Trophoblast cell (in vitro differentiated cells and primary cell): ENCODE results near the gene DBX2.

Source experiments
- DNase-seq, 2 donors: peaks; one replicate each; pipeline ENCODE4 v3.0.0-alpha.2; 2016
- H2AFZ ChIP-seq: 2 replicates; pipeline ENCODE4 v1.6.1; 2013; ENCODE audit warnings: low read length, moderate library complexity, mild to moderate bottlenecking; ENCODE audit not compliant: insufficient read depth, poor library complexity
- H2AK5ac ChIP-seq: 2 replicates; pipeline ENCODE4 v1.6.1; 2013; ENCODE audit warnings: mild to moderate bottlenecking, low read length
- H2BK120ac ChIP-seq: 2 replicates; pipeline ENCODE4 v1.6.1; 2013; ENCODE audit warnings: low read length, mild to moderate bottlenecking, moderate library complexity; ENCODE audit not compliant: insufficient read depth, poor library complexity
- H2BK12ac ChIP-seq: 2 replicates; pipeline ENCODE4 v1.6.1; 2013; ENCODE audit warnings: mild to moderate bottlenecking, low read length, moderate library complexity
- H2BK5ac ChIP-seq: 2 replicates; pipeline ENCODE4 v1.6.1; 2013; ENCODE audit warnings: low read length, low read depth, moderate library complexity, mild to moderate bottlenecking; ENCODE audit not compliant: poor library complexity
- H3K14ac ChIP-seq: 2 replicates; pipeline ENCODE4 v1.6.1; 2013; ENCODE audit warnings: mild to moderate bottlenecking, low read length
- H3K18ac ChIP-seq: 2 replicates; pipeline ENCODE4 v1.6.1; 2013; ENCODE audit warnings: mild to moderate bottlenecking, low read length
- H3K23ac ChIP-seq: 2 replicates; pipeline ENCODE4 v1.6.1; 2013; ENCODE audit warnings: low read length
- H3K27ac ChIP-seq: 2 replicates; pipeline ENCODE4 v1.5.1; 2013; ENCODE audit warnings: low read depth, mild to moderate bottlenecking, inconsistent platforms, low read length, moderate library complexity
- H3K27me3 ChIP-seq: 2 replicates; pipeline ENCODE4 v1.6.1; 2013; ENCODE audit warnings: inconsistent platforms, mild to moderate bottlenecking, low read length, moderate library complexity; ENCODE audit not compliant: insufficient read depth
- H3K36me3 ChIP-seq, 2 experiments: 1 replicate in 1 of 2; 2 replicates in 1 of 2; pipeline ENCODE4 v1.6.1; 2013; ENCODE audit warnings: low read length in 2 of 2, mild to moderate bottlenecking in 2 of 2, moderate library complexity in 1 of 2; ENCODE audit not compliant: insufficient read depth in 2 of 2, control insufficient read depth in 1 of 2
- H3K4ac ChIP-seq: 2 replicates; pipeline ENCODE4 v1.6.1; 2013; ENCODE audit warnings: low read depth, mild to moderate bottlenecking, low read length, moderate library complexity
- H3K4me1 ChIP-seq, 2 experiments: 1 replicate in 1 of 2; 2 replicates in 1 of 2; pipeline ENCODE4 v1.6.1; 2013; ENCODE audit warnings: low read length in 2 of 2, mild to moderate bottlenecking in 2 of 2, moderate library complexity in 1 of 2; ENCODE audit not compliant: insufficient read depth in 2 of 2, control insufficient read depth in 1 of 2
- H3K4me2 ChIP-seq: 2 replicates; pipeline ENCODE4 v1.6.1; 2013; ENCODE audit warnings: inconsistent platforms, mild to moderate bottlenecking, low read length, moderate library complexity
- H3K4me3 ChIP-seq: 2 replicates; pipeline ENCODE4 v1.5.1; 2013; ENCODE audit warnings: mild to moderate bottlenecking, low read depth, low read length, inconsistent platforms
- H3K79me1 ChIP-seq: one replicate; pipeline ENCODE4 v1.6.1; 2013; ENCODE audit warnings: low read length
- H3K79me2 ChIP-seq: 2 replicates; pipeline ENCODE4 v1.6.1; 2013; ENCODE audit warnings: low read length, mild to moderate bottlenecking; ENCODE audit not compliant: control insufficient read depth, insufficient read depth, poor library complexity
- H3K9ac ChIP-seq: 2 replicates; pipeline ENCODE4 v1.6.1; 2013; ENCODE audit warnings: mild to moderate bottlenecking, low read length
- H3K9me3 ChIP-seq: 2 replicates; pipeline ENCODE4 v1.6.1; 2013; ENCODE audit warnings: low read depth, mild to moderate bottlenecking, control low read depth, inconsistent platforms, low read length; ENCODE audit not compliant: insufficient read depth
- H4K12ac ChIP-seq: 2 replicates; pipeline ENCODE4 v1.6.1; 2013; ENCODE audit warnings: low read depth, mild to moderate bottlenecking, low read length, moderate library complexity
- H4K8ac ChIP-seq: 2 replicates; pipeline ENCODE4 v1.6.1; 2013; ENCODE audit warnings: low read depth, mild to moderate bottlenecking, low read length, moderate library complexity
- H4K91ac ChIP-seq: one replicate; pipeline ENCODE4 v1.6.1; 2013; ENCODE audit warnings: low read depth, mild to moderate bottlenecking, low read length, moderate library complexity
- WGBS: extraction: QIAGEN DNeasy Blood & Tissue Kit; methylation state at CpG from one replicate; pipeline ENCODE4 v1.1.7; 2013; ENCODE audit warnings: missing lambda C conversion rate; ENCODE audit not compliant: insufficient read length, insufficient coverage; ENCODE audit errors: extremely low coverage; 5-methylcytosine and 5-hydroxymethylcytosine counted together

The DBX2 gene

GRCh38 chr12:45012749-45013148, 38.1 kb downstream of the DBX2 start:
- Histone ChIP-seq H3K9me3 (no peaks in the 10 kb centered on the region), H4K12ac (no peak overlapping the region), H3K79me2 (no peaks in the 10 kb centered on the region), H3K27ac (no peak overlapping the region), H4K91ac (no peak overlapping the region), H2BK5ac (no peak overlapping the region), H4K8ac (no peak overlapping the region), H2AFZ (no peak overlapping the region), H3K4me1 (no peaks in the 10 kb centered on the region), H2AK5ac (no peak overlapping the region), H3K4me2 (no peak overlapping the region), H3K18ac (no peak overlapping the region), H3K14ac (no peak overlapping the region), H3K4me3 (no peak overlapping the region), H3K4ac (no peak overlapping the region), H3K23ac (no peak overlapping the region), H3K36me3 (no peaks in the 10 kb centered on the region), H3K79me1 (no peaks in the 10 kb centered on the region), H3K27me3 (no peaks in the 10 kb centered on the region), H2BK12ac (no peak overlapping the region), H2BK120ac (no peak overlapping the region), H3K9ac (no peak overlapping the region)
- DNase-seq, result no peak
- WGBS, result no CpG with 5 or more reads among the region's 3 CpGs

- Histone ChIP-seq H3K27me3 (no peaks in the 10 kb centered on the region), H3K4me1 (no peaks in the 10 kb centered on the region), H3K14ac (no peak overlapping the region), H2BK5ac (no peak overlapping the region), H4K12ac (no peak overlapping the region), H3K4me3 (no peak overlapping the region), H4K8ac (no peak overlapping the region), H3K79me2 (no peaks in the 10 kb centered on the region), H2AK5ac (no peak overlapping the region), H3K79me1 (no peaks in the 10 kb centered on the region), H2BK120ac (no peak overlapping the region), H3K36me3 (no peaks in the 10 kb centered on the region), H2AFZ (no peak overlapping the region), H3K9me3 (no peaks in the 10 kb centered on the region), H2BK12ac (no peak overlapping the region), H3K9ac (no peak overlapping the region), H3K27ac (no peak overlapping the region), H3K18ac (no peak overlapping the region), H3K23ac (no peak overlapping the region), H4K91ac (no peak overlapping the region), H3K4me2 (no peak overlapping the region), H3K4ac (no peak overlapping the region)
- no CpG with 5 or more reads among the region's 4 CpGs for WGBS
- no peak for DNase-seq
Measured at GRCh38 chr12:45010059-45010458, 40.8 kb downstream of the DBX2 start.

GRCh38 chr12:45008211-45008610, 42.7 kb downstream of the DBX2 start:
- H4K12ac ChIP-seq, result no peak overlapping the region
- no peak for DNase-seq
- no peaks in the 10 kb centered on the region for H3K27me3 ChIP-seq
- no peaks in the 10 kb centered on the region for H3K79me1 ChIP-seq
- H2BK5ac ChIP-seq, result no peak overlapping the region
- H2AFZ ChIP-seq, result no peak overlapping the region
- no peak overlapping the region for H3K4ac ChIP-seq
- no peaks in the 10 kb centered on the region for H3K9me3 ChIP-seq
- no peak overlapping the region for H3K14ac ChIP-seq
- H2AK5ac ChIP-seq, result no peak overlapping the region
- no peak overlapping the region for H3K9ac ChIP-seq
- H3K4me3 ChIP-seq, result no peak overlapping the region
- no peaks in the 10 kb centered on the region for H3K4me1 ChIP-seq
- H3K18ac ChIP-seq, result no peak overlapping the region
- no peak overlapping the region for H3K4me2 ChIP-seq
- no peak overlapping the region for H2BK12ac ChIP-seq
- H3K27ac ChIP-seq, result no peak overlapping the region
- H3K23ac ChIP-seq, result no peak overlapping the region
- H3K79me2 ChIP-seq, result no peaks in the 10 kb centered on the region
- no peak overlapping the region for H4K8ac ChIP-seq
- no peaks in the 10 kb centered on the region for H3K36me3 ChIP-seq
- H2BK120ac ChIP-seq, result no peak overlapping the region
- no peak overlapping the region for H4K91ac ChIP-seq

- H3K4me1 ChIP-seq, result no peaks in the 10 kb centered on the region
Measured at GRCh38 chr12:44999355-44999754, 51.5 kb downstream of the DBX2 start.

GRCh38 chr12:44993161-44993560, 57.7 kb downstream of the DBX2 start:
- H3K4me1 ChIP-seq, result no peaks in the 10 kb centered on the region
- no peaks in the 10 kb centered on the region for H3K79me2 ChIP-seq
- no peaks in the 10 kb centered on the region for H3K79me1 ChIP-seq
- H2BK5ac ChIP-seq, result no peak overlapping the region
- H3K14ac ChIP-seq, result no peak overlapping the region
- H3K36me3 ChIP-seq, result no peaks in the 10 kb centered on the region
- no peaks in the 10 kb centered on the region for H3K27me3 ChIP-seq
- no peak for DNase-seq
- H3K23ac ChIP-seq, result no peak overlapping the region
- H3K18ac ChIP-seq, result no peak overlapping the region
- no peak overlapping the region for H2AFZ ChIP-seq
- no peak overlapping the region for H3K4me3 ChIP-seq
- H4K91ac ChIP-seq, result no peak overlapping the region
- H2BK120ac ChIP-seq, result no peak overlapping the region
- H4K8ac ChIP-seq, result no peak overlapping the region
- H2AK5ac ChIP-seq, result no peak overlapping the region
- H2BK12ac ChIP-seq, result no peak overlapping the region
- no peak overlapping the region for H3K9ac ChIP-seq
- H3K4ac ChIP-seq, result no peak overlapping the region
- H4K12ac ChIP-seq, result no peak overlapping the region
- H3K27ac ChIP-seq, result no peak overlapping the region
- H3K4me2 ChIP-seq, result no peak overlapping the region
- no peaks in the 10 kb centered on the region for H3K9me3 ChIP-seq
- no CpG with 5 or more reads among the region's 1 CpG for WGBS

More at GRCh38 chr12:44999355-44999754, 51.5 kb downstream of the DBX2 start:
- H3K27ac ChIP-seq, result no peak overlapping the region
- no peak overlapping the region for H4K91ac ChIP-seq
- no peak overlapping the region for H2BK5ac ChIP-seq
- no peak overlapping the region for H3K14ac ChIP-seq
- H2BK120ac ChIP-seq, result no peak overlapping the region
- H4K12ac ChIP-seq, result no peak overlapping the region
- H2BK12ac ChIP-seq, result no peak overlapping the region
- H3K27me3 ChIP-seq, result no peaks in the 10 kb centered on the region
- no peaks in the 10 kb centered on the region for H3K9me3 ChIP-seq
- no peak overlapping the region for H3K9ac ChIP-seq
- no peak overlapping the region for H3K18ac ChIP-seq
- no peak overlapping the region for H2AFZ ChIP-seq
- H3K79me1 ChIP-seq, result no peaks in the 10 kb centered on the region
- no peak overlapping the region for H3K4me2 ChIP-seq
- no peak overlapping the region for H4K8ac ChIP-seq
- no peak overlapping the region for H3K4ac ChIP-seq
- H3K36me3 ChIP-seq, result no peaks in the 10 kb centered on the region
- no peak overlapping the region for H3K23ac ChIP-seq
- H2AK5ac ChIP-seq, result no peak overlapping the region
- no peak for DNase-seq
- H3K4me3 ChIP-seq, result no peak overlapping the region
- no peaks in the 10 kb centered on the region for H3K79me2 ChIP-seq
